ENCODE results near the gene TERT.

TERT gene

GRCh38 chr5:1204693-1205242 lies 90.1 kb downstream of the TERT start:
- TF ChIP-seq CTCF (IDR thresholded peaks at IDR 0.05; ENCODE audit: extremely low read depth, insufficient read depth, missing control alignments): no peak
- DNase-seq (ENCODE audit: low spot score): no peak
- in situ Hi-C loops (cut with MboI; ENCODE audit: low pct_unique_long_range_greater_than_20kb, low sequenced_read_pairs, unreplicated experiment): no loop called here

- no peak for DNase-seq (ENCODE audit: low spot score)
- in situ Hi-C loops (cut with MboI; ENCODE audit: low pct_unique_long_range_greater_than_20kb, low sequenced_read_pairs, unreplicated experiment): no loop called here
- no peak for TF ChIP-seq CTCF (IDR thresholded peaks at IDR 0.05; ENCODE audit: extremely low read depth, insufficient read depth, missing control alignments)
These were observed 90.7 kb downstream of the TERT start for GRCh38 chr5:1203968-1204692.

GRCh38 chr5:1203311-1203967 lies 91.4 kb downstream of the TERT start:
- no peak for DNase-seq (ENCODE audit: low spot score)
- in situ Hi-C loops (cut with MboI; ENCODE audit: low pct_unique_long_range_greater_than_20kb, low sequenced_read_pairs, unreplicated experiment): no loop called here
- no peak for TF ChIP-seq CTCF (IDR thresholded peaks at IDR 0.05; ENCODE audit: extremely low read depth, insufficient read depth, missing control alignments)
